ENCODE results near the gene CATSPER4.

CATSPER4 gene

GRCh38 chr1:26197301-26197700 is 6.9 kb downstream of the CATSPER4 start:
- Histone ChIP-seq H3K9me3 (ENCODE audit: control insufficient read depth, insufficient read depth, low read depth, low read length) (no peaks in the 10 kb centered on the region), H3K27ac (ENCODE audit: extremely low read depth, low read depth, low read length) (no peak overlapping the region), H3K4me3 (ENCODE audit: low read depth, low read length) (no peak overlapping the region), H3K36me3 (ENCODE audit: control insufficient read depth in 2 of 2, insufficient read depth in 1 of 2, low read length in 2 of 2) (no peaks in the 10 kb centered on the region), H3K4me1 (ENCODE audit: control insufficient read depth, insufficient read depth, low read length) (no peaks in the 10 kb centered on the region)
- ChIA-PET POLR2A (no interaction called here), CTCF (interaction anchor here (0.9 to 1.3 kb wide), 3 partner anchors 32 to 82 kb away, joined by 3 to 6 read pairs (median 3); partner anchors contain the start of gene CEP85)
- TF ChIP-seq ZIC2 (tag by site-specific recombination; IDR thresholded peaks at IDR 0.05) (no peak), ZNF488 (tag by site-specific recombination; IDR thresholded peaks at IDR 0.05) (no peak), KLF8 (tag by site-specific recombination; IDR thresholded peaks at IDR 0.05) (no peak), HIC1 (tag by site-specific recombination; IDR thresholded peaks at IDR 0.05) (no peak), SCRT1 (tag by site-specific recombination; IDR thresholded peaks at IDR 0.05; ENCODE audit: borderline replicate concordance) (no peak), YY1 (tag by site-specific recombination; IDR thresholded peaks at IDR 0.05) (no peak), ZNF521 (tag by site-specific recombination; IDR thresholded peaks at IDR 0.05) (no peak), ZNF121 (tag by site-specific recombination; IDR thresholded peaks at IDR 0.05) (no peak), ZNF670 (tag by site-specific recombination; IDR thresholded peaks at IDR 0.05; ENCODE audit: low read depth) (no peak), OSR2 (tag by site-specific recombination; IDR thresholded peaks at IDR 0.05) (no peak), ZNF398 (tag by site-specific recombination; IDR thresholded peaks at IDR 0.05) (no peak), HOXC10 (CRISPR knock-in tag; IDR thresholded peaks at IDR 0.05) (no peak), ZNF214 (tag by site-specific recombination; IDR thresholded peaks at IDR 0.05; ENCODE audit: borderline replicate concordance) (no peak)

GRCh38 chr1:26197813-26198212 is 7.4 kb downstream of the CATSPER4 start:
- Histone ChIP-seq H3K36me3 (ENCODE audit: control insufficient read depth in 2 of 2, insufficient read depth in 1 of 2, low read length in 2 of 2) (no peaks in the 10 kb centered on the region), H3K4me1 (ENCODE audit: control insufficient read depth, insufficient read depth, low read length) (no peaks in the 10 kb centered on the region), H3K9me3 (ENCODE audit: control insufficient read depth, insufficient read depth, low read depth, low read length) (no peaks in the 10 kb centered on the region), H3K4me3 (ENCODE audit: low read depth, low read length) (no peak overlapping the region), H3K27ac (ENCODE audit: extremely low read depth, low read depth, low read length) (no peak overlapping the region)
- ChIA-PET POLR2A (no interaction called here), CTCF (interaction anchor here (0.9 to 1.3 kb wide), 2 partner anchors 32 to 36 kb away, joined by 3 to 6 read pairs; partner anchors contain the start of gene CEP85)
- no peak for TF ChIP-seq SP2 (tag by site-specific recombination; IDR thresholded peaks at IDR 0.05)

- Histone ChIP-seq H3K4me1 (ENCODE audit: control insufficient read depth, insufficient read depth, low read length) (no peaks in the 10 kb centered on the region), H3K9me3 (ENCODE audit: control insufficient read depth, insufficient read depth, low read depth, low read length) (no peaks in the 10 kb centered on the region), H3K4me3 (ENCODE audit: low read depth, low read length) (no peak overlapping the region), H3K27ac (ENCODE audit: extremely low read depth, low read depth, low read length) (no peak overlapping the region), H3K36me3 (ENCODE audit: control insufficient read depth in 2 of 2, insufficient read depth in 1 of 2, low read length in 2 of 2) (no peaks in the 10 kb centered on the region)
- ChIA-PET POLR2A (no interaction called here), CTCF (interaction anchor here (1.0 to 1.1 kb wide), 2 partner anchors 10 to 12 kb away, joined by 5 to 6 read pairs; partner anchors contain the start of gene CATSPER4)
- TF ChIP-seq ZNF324 (tag by site-specific recombination; IDR thresholded peaks at IDR 0.05): no peak
- no peak for TF ChIP-seq ZNF266 (tag by site-specific recombination; IDR thresholded peaks at IDR 0.05; ENCODE audit: low read depth)
- TF ChIP-seq ZNF560 (tag by site-specific recombination; IDR thresholded peaks at IDR 0.05; ENCODE audit: borderline replicate concordance): no peak
- no peak for TF ChIP-seq ZNF596 (tag by site-specific recombination; IDR thresholded peaks at IDR 0.05)
Observed at GRCh38 chr1:26200413-26200812, 10.0 kb downstream of the CATSPER4 start.

Data from HEK293 (cell line).